ENCODE measurements around the gene CACNA1B.

GRCh38 chr9:138022756-138023393, 145.3 kb downstream of the CACNA1B start:
- TF ChIP-seq YY1 (IDR thresholded peaks at IDR 0.05; ENCODE audit: insufficient read depth, insufficient read length) (no peak), SUZ12 (IDR thresholded peaks at IDR 0.05; ENCODE audit: extremely low read depth, insufficient read depth, insufficient read length) (no peak), ZNF274 (IDR thresholded peaks at IDR 0.05; ENCODE audit: low read depth, low read length) (no peak)
